ENCODE results near the gene TTLL8. TPM values are rescaled to one million over a fixed set of nuclear protein-coding genes. Genes with fewer than 3 reads are reported as not detected.

The TTLL8 gene
- total and polyA plus RNA-seq, 2 donors (not counting 3 experiments of a cell fraction or from before 2014, with no cell fraction given): not detected

GRCh38 chr22:49986325-49986724 lies 71.8 kb downstream of the TTLL8 start:
- FAIRE-seq (no peak), DNase-seq (ENCODE audit: low read depth, low spot score) (no peak)
- no peaks in the 10 kb centered on the region for H4K20me1 ChIP-seq (replicated peaks; ENCODE audit: control insufficient read depth, extremely low read depth, insufficient read depth, low read length)
- BruUV-seq (replicated peaks): no TSS peak
- TF ChIP-seq POLR2AphosphoS5 (IDR thresholded peaks at IDR 0.05; ENCODE audit: insufficient read depth, low read depth, low read length): no peak
- TF ChIP-seq JUN (IDR thresholded peaks at IDR 0.05; ENCODE audit: borderline replicate concordance, insufficient read depth, insufficient read length, low read depth): no peak
- no peak for TF ChIP-seq MYC (IDR thresholded peaks at IDR 0.05; ENCODE audit: low read depth, low read length)
- TF ChIP-seq EZH2 (IDR thresholded peaks at IDR 0.05; ENCODE audit: borderline replicate concordance, low read depth, low read length, severe bottlenecking): no peak
- TF ChIP-seq POLR2A (IDR thresholded peaks at IDR 0.05; ENCODE audit: low read depth, low read length): no peak
- no peak for TF ChIP-seq MAX (IDR thresholded peaks at IDR 0.05; ENCODE audit: insufficient read depth, insufficient read length)
- TF ChIP-seq GATA2 (IDR thresholded peaks at IDR 0.05; ENCODE audit: insufficient read depth, insufficient read length, low read depth, low read length): no peak
- no peak for TF ChIP-seq CTCF (IDR thresholded peaks at IDR 0.05; ENCODE audit: extremely low read depth in 1 of 2, insufficient read depth in 1 of 2, low read depth in 1 of 2, low read length in 2 of 2)
- TF ChIP-seq FOS (IDR thresholded peaks at IDR 0.05; ENCODE audit: borderline replicate concordance, insufficient read depth, low read length): no peak
- H3K9ac ChIP-seq (replicated peaks; ENCODE audit: extremely low read depth, insufficient read depth, low read length): no peak overlapping the region
- no peaks in the 10 kb centered on the region for H3K9me1 ChIP-seq (replicated peaks; ENCODE audit: control insufficient read depth, extremely low read depth, insufficient read depth, low read length)
- H3K36me3 ChIP-seq (ENCODE audit: control insufficient read depth in 2 of 2, extremely low read depth in 1 of 2, insufficient read depth in 2 of 2, low read length in 2 of 2): no peaks in the 10 kb centered on the region
- H3K4me3 ChIP-seq (replicated peaks in 1 of 3; ENCODE audit: insufficient read depth in 1 of 3, low read depth in 1 of 3, low read length in 3 of 3): no peak overlapping the region
- intact Hi-C loops (cut with micrococcal nuclease): no loop called here
- no peaks in the 10 kb centered on the region for H3K9me3 ChIP-seq (replicated peaks; ENCODE audit: control insufficient read depth, insufficient read depth, low read length)
- POLR2A ChIA-PET: no interaction called here
- dilution Hi-C loops (cut with MboI; ENCODE audit: extremely low pct_ligation_motif_present, low sequenced_read_pairs): no loop called here
- CTCF ChIA-PET: no interaction called here
- H3K4me1 ChIP-seq (ENCODE audit: control insufficient read depth, extremely low read depth, insufficient read depth, low read length): peaks cover 2% of the 10 kb centered on the region
- no peak overlapping the region for H3K4me2 ChIP-seq (ENCODE audit: insufficient read depth, low read length)
- no peaks in the 10 kb centered on the region for H3K79me2 ChIP-seq (ENCODE audit: control insufficient read depth, insufficient read depth, low read length)
- H3K27me3 ChIP-seq (ENCODE audit: control insufficient read depth in 2 of 2, insufficient read depth in 2 of 2, low read length in 2 of 2): peaks cover 15 to 28% of the 10 kb centered on the region in 2 experiments
- H2AFZ ChIP-seq (ENCODE audit: low read depth, low read length): no peak overlapping the region
- H3K27ac ChIP-seq (ENCODE audit: insufficient read depth, low read depth, low read length): no peak overlapping the region
